CD14-positive monocyte (primary cell): Measurements from ENCODE around the gene ANKRD65. TPM values are rescaled to one million over a fixed set of nuclear protein-coding genes. Genes with fewer than 3 reads are reported as not detected.

Experiments
- DNase-seq, 3 donors: peaks; one replicate each; pipeline ENCODE4 v3.0.0-alpha.2; 2011 to 2022
- H2AFZ ChIP-seq: 2 replicates; pipeline ENCODE4 v1.6.0; 2012; ENCODE audit warnings: mild to moderate bottlenecking, low read depth, low read length, inconsistent platforms; ENCODE audit not compliant: insufficient read depth, poor library complexity, severe bottlenecking
- H3K27ac ChIP-seq, 2 donors: 1 replicate in 1 of 2; 2 replicates in 1 of 2; pipeline ENCODE4 v1.5.1; 2012 to 2013; ENCODE audit warnings: low read length in 2 of 2, control low read depth in 1 of 2, inconsistent platforms in 1 of 2, low read depth in 1 of 2, mild to moderate bottlenecking in 1 of 2
- H3K27me3 ChIP-seq, 2 donors: one replicate each; pipeline versions ENCODE4 v1.6.0 to v1.6.1; 2011 to 2013; ENCODE audit warnings: low read length in 2 of 2; ENCODE audit not compliant: control insufficient read depth in 2 of 2, insufficient read depth in 2 of 2
- H3K36me3 ChIP-seq, 2 donors: replicated peaks in 1 of 2; 1 replicate in 1 of 2; 2 replicates in 1 of 2; pipeline versions ENCODE4 v1.5.1 to v1.6.1; 2012 to 2013; ENCODE audit warnings: low read length in 2 of 2, control low read depth in 1 of 2, inconsistent platforms in 1 of 2, mild to moderate bottlenecking in 1 of 2; ENCODE audit not compliant: insufficient read depth in 2 of 2, control insufficient read depth in 1 of 2
- H3K4me1 ChIP-seq, 2 donors: 1 replicate in 1 of 2; 2 replicates in 1 of 2; pipeline versions ENCODE4 v1.5.1 to v1.6.1; 2012 to 2013; ENCODE audit warnings: low read length in 2 of 2, control low read depth in 1 of 2, inconsistent platforms in 1 of 2, mild to moderate bottlenecking in 1 of 2, moderate library complexity in 1 of 2; ENCODE audit not compliant: insufficient read depth in 2 of 2, control insufficient read depth in 1 of 2
- H3K4me2 ChIP-seq: replicated peaks from 2 replicates; pipeline ENCODE3; 2012; ENCODE audit warnings: low read length, moderate library complexity, mild to moderate bottlenecking; ENCODE audit not compliant: poor library complexity, severe bottlenecking; ENCODE audit errors: extremely low read depth
- H3K4me3 ChIP-seq, 3 experiments: fragments of 200-600 bp in 1 of 3; sonication (generic) in 1 of 3; replicated peaks in 1 of 3; 1 replicate in 2 of 3; 2 replicates in 1 of 3; pipeline ENCODE4 v1.5.1; 2011 to 2013; ENCODE audit warnings: low read length in 3 of 3, mild to moderate bottlenecking in 3 of 3, control low read depth in 2 of 3, low read depth in 2 of 3, inconsistent platforms in 1 of 3, moderate library complexity in 1 of 3
- H3K79me2 ChIP-seq: 2 replicates; pipeline ENCODE4 v1.6.0; 2012; ENCODE audit warnings: mild to moderate bottlenecking, control low read depth, inconsistent platforms, low read length, moderate library complexity; ENCODE audit not compliant: insufficient read depth
- H3K9ac ChIP-seq: 2 replicates; pipeline ENCODE4 v1.6.0; 2017; ENCODE audit warnings: low read length, mild to moderate bottlenecking; ENCODE audit not compliant: insufficient read depth, poor library complexity, severe bottlenecking
- H3K9me3 ChIP-seq, 2 donors: replicated peaks in 1 of 2; 1 replicate in 1 of 2; 2 replicates in 1 of 2; pipeline versions ENCODE4 v1.5.1 to v1.6.1; 2012 to 2013; ENCODE audit warnings: low read length in 2 of 2, control low read depth in 1 of 2; ENCODE audit not compliant: control insufficient read depth in 1 of 2, insufficient read depth in 1 of 2
- H4K20me1 ChIP-seq: 2 replicates; pipeline ENCODE4 v1.6.0; 2012; ENCODE audit warnings: mild to moderate bottlenecking, low read length, control low read depth, moderate library complexity; ENCODE audit not compliant: insufficient read depth
- H3K27ac Mint-ChIP-seq, 7 donors: one replicate each; pipeline ENCODE4 v1.8.0; 2020; ENCODE audit warnings: mild to moderate bottlenecking in 7 of 7, mixed read lengths in 7 of 7, moderate library complexity in 6 of 7, inconsistent platforms in 2 of 7
- H3K27me3 Mint-ChIP-seq, 3 donors: one replicate each; pipeline ENCODE4 v1.8.0; 2021 to 2022; ENCODE audit warnings: low read depth in 3 of 3, mild to moderate bottlenecking in 3 of 3, mixed read lengths in 3 of 3, moderate library complexity in 3 of 3, inconsistent platforms in 1 of 3
- H3K36me3 Mint-ChIP-seq, 2 donors: one replicate each; pipeline ENCODE4 v1.8.0; 2020; ENCODE audit warnings: mixed read lengths in 2 of 2, inconsistent platforms in 1 of 2, mild to moderate bottlenecking in 1 of 2
- H3K4me1 Mint-ChIP-seq: one replicate; pipeline ENCODE4 v1.8.0; 2020; ENCODE audit warnings: mild to moderate bottlenecking, mixed read lengths
- H3K4me3 Mint-ChIP-seq, 2 donors: one replicate each; pipeline ENCODE4 v1.8.0; 2020; ENCODE audit warnings: mild to moderate bottlenecking in 2 of 2, mixed read lengths in 2 of 2, moderate library complexity in 1 of 2
- H3K9me3 Mint-ChIP-seq, 7 donors: one replicate each; pipeline ENCODE4 v1.8.0; 2020 to 2022; ENCODE audit warnings: mixed read lengths in 7 of 7, mild to moderate bottlenecking in 6 of 7, moderate library complexity in 6 of 7, inconsistent platforms in 2 of 7
- WGBS: methylation state at CpG from one replicate; pipeline ENCODE4 v1.1.5; 2013; ENCODE audit warnings: missing lambda C conversion rate; ENCODE audit not compliant: insufficient coverage; 5-methylcytosine and 5-hydroxymethylcytosine counted together
- intact Hi-C, 2 donors: fragments of 100-400 bp; cut with micrococcal nuclease; formaldehyde crosslinking; loops; one replicate each; pipeline versions ENCODE4 v1.15.0 to v1.15.1; 2023
- polyA plus RNA-seq, 3 donors: library from polyadenylated mRNA; depleted of rRNA in 1 of 3; unstranded in 2 of 3; stranded (reverse) in 1 of 3; fragments of 300-500 nt in 2 of 3; fragments of >200 nt in 1 of 3; fragmentation: Illumina TruSeq in 2 of 3; gene quantifications; 1 replicate in 2 of 3; 2 replicates in 1 of 3; pipeline ENCODE4 v1.2.3, GENCODE V29; 2012 to 2021
- TF ChIP-seq, protein P1 (sequence below): fragments of 200-600 bp; IDR thresholded peaks from one replicate; pipeline ENCODE4 v1.8.0; 2022; ENCODE audit warnings: antibody characterized with exemption, mild to moderate bottlenecking

Gene ANKRD65
- polyA plus RNA-seq, 3 donors: 0.04 TPM; not detected in 2

DNA sequence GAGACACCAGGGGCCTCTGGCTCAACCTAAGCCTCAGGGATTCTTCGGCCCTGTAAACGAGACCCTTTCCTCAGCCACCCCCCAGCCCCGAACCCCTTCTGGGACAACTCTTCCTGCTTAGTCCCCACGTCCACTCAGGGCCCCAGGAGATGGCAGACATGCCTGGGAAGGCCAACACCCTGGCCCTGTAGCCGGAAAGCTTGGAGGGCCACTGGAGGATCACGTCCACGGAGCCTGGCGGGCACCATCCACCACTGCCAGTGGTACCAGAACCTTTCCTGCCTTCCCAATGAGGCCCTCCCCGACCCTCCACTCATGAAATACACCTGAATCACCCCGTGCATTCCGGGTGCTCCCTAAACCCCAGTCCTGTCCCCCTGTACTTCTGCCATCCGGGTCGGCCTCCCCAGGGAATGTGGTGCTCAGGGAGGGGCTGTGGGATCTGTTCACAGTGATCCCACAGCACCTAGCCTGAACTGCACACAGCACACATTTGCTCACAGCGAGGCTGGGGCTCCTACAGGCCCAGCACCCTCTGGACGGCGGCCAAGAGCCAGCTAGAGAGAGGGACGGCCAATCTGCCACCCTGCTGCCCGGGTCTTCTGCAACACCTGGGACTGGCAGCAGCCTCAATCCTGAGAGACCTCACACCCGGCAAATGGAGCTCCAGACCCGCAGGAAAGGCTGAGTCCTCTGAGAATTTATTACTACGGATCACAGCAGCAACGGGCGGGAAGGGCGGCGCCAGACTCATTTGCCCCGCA is 47.8 kb downstream of the ANKRD65 start:
- TF ChIP-seq, protein P1, sequence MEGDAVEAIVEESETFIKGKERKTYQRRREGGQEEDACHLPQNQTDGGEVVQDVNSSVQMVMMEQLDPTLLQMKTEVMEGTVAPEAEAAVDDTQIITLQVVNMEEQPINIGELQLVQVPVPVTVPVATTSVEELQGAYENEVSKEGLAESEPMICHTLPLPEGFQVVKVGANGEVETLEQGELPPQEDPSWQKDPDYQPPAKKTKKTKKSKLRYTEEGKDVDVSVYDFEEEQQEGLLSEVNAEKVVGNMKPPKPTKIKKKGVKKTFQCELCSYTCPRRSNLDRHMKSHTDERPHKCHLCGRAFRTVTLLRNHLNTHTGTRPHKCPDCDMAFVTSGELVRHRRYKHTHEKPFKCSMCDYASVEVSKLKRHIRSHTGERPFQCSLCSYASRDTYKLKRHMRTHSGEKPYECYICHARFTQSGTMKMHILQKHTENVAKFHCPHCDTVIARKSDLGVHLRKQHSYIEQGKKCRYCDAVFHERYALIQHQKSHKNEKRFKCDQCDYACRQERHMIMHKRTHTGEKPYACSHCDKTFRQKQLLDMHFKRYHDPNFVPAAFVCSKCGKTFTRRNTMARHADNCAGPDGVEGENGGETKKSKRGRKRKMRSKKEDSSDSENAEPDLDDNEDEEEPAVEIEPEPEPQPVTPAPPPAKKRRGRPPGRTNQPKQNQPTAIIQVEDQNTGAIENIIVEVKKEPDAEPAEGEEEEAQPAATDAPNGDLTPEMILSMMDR: no peak
- Histone ChIP-seq H3K4me1 (peaks cover 37 to 49% of the 10 kb centered on the region in 2 donors), H3K27ac (no peak overlapping the region), H4K20me1 (peaks cover 19% of the 10 kb centered on the region), H3K4me3 (peak overlapping the region in 1 of 3 experiments; percentile 82), H3K9ac (no peak overlapping the region), H3K27me3 (no peaks in the 10 kb centered on the region), H3K4me2 (peak overlapping the region; percentile 72), H2AFZ (no peak overlapping the region), H3K79me2 (peaks cover 20% of the 10 kb centered on the region), H3K36me3 (peaks cover 0 to 9% of the 10 kb centered on the region in 2 donors), H3K9me3 (no peaks in the 10 kb centered on the region)
- Mint-ChIP-seq H3K36me3 (peaks cover 8 to 12% of the 10 kb centered on the region in 2 donors), H3K27me3 (peaks cover 7 to 10% (median 10%) of the 10 kb centered on the region in 3 donors), H3K27ac (peak overlapping the region in 1 of 7 donors; percentile 73), H3K4me1 (peaks cover 40% of the 10 kb centered on the region), H3K9me3 (peaks cover 0 to 2% (median 0%) of the 10 kb centered on the region in 7 donors), H3K4me3 (peak overlapping the region in 1 of 2 donors; percentile 81)
- DNase-seq: no peak
- intact Hi-C loops: loop anchor here in 1 of 2 donors (10.0 kb wide), 2 partner anchors 258 to 358 kb away; partner anchors contain the start of genes C1orf159 and ISG15
- WGBS: 93% methylated on average over 21 of the region's 26 CpGs

DNA sequence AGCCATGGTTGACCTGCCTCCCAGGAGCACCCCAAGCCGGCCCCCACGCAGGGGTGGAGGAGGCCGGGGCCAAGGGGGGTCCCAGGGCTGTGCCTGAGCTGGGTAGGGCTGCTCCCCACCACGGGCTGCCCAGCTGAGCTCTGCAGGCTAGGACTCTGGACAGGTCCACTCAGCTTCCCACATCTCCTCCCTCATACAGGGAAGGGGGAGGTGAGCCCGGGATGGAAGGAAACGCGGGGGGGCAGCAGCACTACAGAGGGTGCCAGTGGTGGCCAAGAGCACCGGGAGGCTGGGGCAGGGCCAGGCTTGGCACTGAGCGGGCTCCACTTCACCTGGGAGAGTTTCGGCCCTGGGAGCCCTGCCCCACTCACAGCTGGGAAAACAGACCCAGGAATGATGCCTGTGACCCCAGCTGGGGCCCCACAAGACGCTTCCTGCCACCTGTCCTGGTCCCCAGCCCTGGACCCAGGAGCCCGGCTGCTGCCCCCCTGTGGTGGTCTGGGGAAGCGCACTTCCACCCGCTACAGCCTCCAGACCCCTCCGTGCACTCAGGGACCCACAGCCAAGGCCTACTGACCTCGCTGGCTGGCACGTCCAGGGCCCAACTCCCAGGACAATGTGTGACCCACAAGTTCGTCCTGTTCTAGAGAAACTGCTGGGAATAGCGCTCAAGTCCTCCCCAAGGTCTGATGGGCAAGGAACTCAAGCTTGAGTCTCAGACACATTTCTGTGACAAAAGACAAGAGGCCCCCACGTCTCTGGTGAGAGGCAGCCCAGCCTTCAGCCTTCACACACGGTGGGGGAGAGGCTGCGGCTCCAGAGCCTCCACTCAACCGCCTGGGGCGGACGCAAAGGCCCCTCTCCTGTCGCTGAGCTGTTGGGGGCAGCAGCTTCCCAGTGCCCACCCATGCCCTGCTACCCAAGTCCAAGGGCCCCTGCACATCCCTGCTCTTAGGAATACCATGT is 49.0 kb downstream of the ANKRD65 start:
- H3K9ac ChIP-seq: peak overlapping the region; percentile 47
- H3K79me2 ChIP-seq: peaks cover 20% of the 10 kb centered on the region
- intact Hi-C loops: loop anchor here in 1 of 2 donors (10.0 kb wide), 2 partner anchors 257 to 357 kb away; partner anchors contain the start of genes C1orf159 and ISG15
- Mint-ChIP-seq H3K4me3 (peak overlapping the region in 1 of 2 donors; percentile 39), H3K27me3 (peaks cover 7 to 12% (median 10%) of the 10 kb centered on the region in 3 donors), H3K9me3 (peaks cover 0 to 3% (median 0%) of the 10 kb centered on the region in 7 donors), H3K4me1 (peaks cover 40% of the 10 kb centered on the region), H3K36me3 (peaks cover 8 to 12% of the 10 kb centered on the region in 2 donors), H3K27ac (peak overlapping the region in 2 of 7 donors; percentile 51 to 73)
- DNase-seq: peak; percentile 40 to 63 (median 55)
- peaks cover 0 to 4% of the 10 kb centered on the region in 2 donors for H3K9me3 ChIP-seq
- H2AFZ ChIP-seq: no peak overlapping the region
- H3K4me3 ChIP-seq: peak overlapping the region in 1 of 3 experiments; percentile 48
- peak overlapping the region; percentile 54 for H3K4me2 ChIP-seq
- H4K20me1 ChIP-seq: peaks cover 19% of the 10 kb centered on the region
- H3K36me3 ChIP-seq: peaks cover 0 to 9% of the 10 kb centered on the region in 2 donors
- H3K4me1 ChIP-seq: peaks cover 37 to 49% of the 10 kb centered on the region in 2 donors
- 33% methylated on average over 23 of the region's 26 CpGs for WGBS
- H3K27me3 ChIP-seq: no peaks in the 10 kb centered on the region
- no peak overlapping the region for H3K27ac ChIP-seq
- TF ChIP-seq, protein P1: peak; percentile 96
